Ishikawa (cell line): ENCODE data around the gene RGS2.

ENCODE experiments used
- CEBPB ChIP-seq: IDR thresholded peaks from 2 replicates; pipeline ENCODE4 v1.6.1; 2012
- CREB1 ChIP-seq: IDR thresholded peaks from 2 replicates; pipeline ENCODE4 v1.6.1; 2012; ENCODE audit warnings: low read depth
- EGR1 ChIP-seq: IDR thresholded peaks from 2 replicates; pipeline ENCODE4 v1.6.1; 2012
- EP300 ChIP-seq: IDR thresholded peaks from 2 replicates; pipeline ENCODE4 v1.6.1; 2012; ENCODE audit warnings: borderline replicate concordance
- FOXM1 ChIP-seq: IDR thresholded peaks from 2 replicates; pipeline ENCODE4 v1.6.1; 2012; ENCODE audit warnings: low read depth, borderline replicate concordance
- MAX ChIP-seq: IDR thresholded peaks from 2 replicates; pipeline ENCODE4 v1.6.1; 2012
- NFIC ChIP-seq: IDR thresholded peaks from 2 replicates; pipeline ENCODE4 v1.6.1; 2012
- RAD21 ChIP-seq: IDR thresholded peaks from 2 replicates; pipeline ENCODE4 v1.6.1; 2012; ENCODE audit warnings: low read depth
- REST ChIP-seq: IDR thresholded peaks from 2 replicates; pipeline ENCODE4 v1.6.1; 2012; ENCODE audit warnings: low read depth, mild to moderate bottlenecking
- TAF1 ChIP-seq: IDR thresholded peaks from 2 replicates; pipeline ENCODE4 v1.6.1; 2012; ENCODE audit warnings: low read depth, mild to moderate bottlenecking
- TCF12 ChIP-seq: IDR thresholded peaks from 2 replicates; pipeline ENCODE4 v1.6.1; 2012; ENCODE audit warnings: low read depth
- TEAD4 ChIP-seq: IDR thresholded peaks from 2 replicates; pipeline ENCODE4 v1.6.1; 2012
- USF1 ChIP-seq: IDR thresholded peaks from 2 replicates; pipeline ENCODE4 v1.6.1; 2012
- YY1 ChIP-seq: IDR thresholded peaks from 2 replicates; pipeline ENCODE4 v1.6.1; 2012; ENCODE audit warnings: low read depth
- ZBTB7A ChIP-seq: IDR thresholded peaks from 2 replicates; pipeline ENCODE4 v1.6.1; 2012; ENCODE audit warnings: low read depth

Gene RGS2

GRCh38 chr1:192809307-192810252 lies 741 bp downstream of the RGS2 start:
- TF ChIP-seq CEBPB (no peak), TAF1 (no peak), ZBTB7A (no peak), MAX (no peak), TEAD4 (no peak), TCF12 (no peak), RAD21 (no peak), YY1 (no peak), USF1 (no peak), FOXM1 (no peak), REST (no peak), CREB1 (no peak)

- TF ChIP-seq CEBPB (no peak), FOXM1 (no peak), NFIC (no peak), USF1 (no peak), MAX (no peak), CREB1 (no peak), TCF12 (no peak), EGR1 (no peak), ZBTB7A (no peak), RAD21 (no peak), YY1 (no peak), TAF1 (no peak), EP300 (no peak), TEAD4 (no peak), REST (no peak)
These were observed 1.5 kb downstream of the RGS2 start for GRCh38 chr1:192810253-192810880.

- TF ChIP-seq RAD21 (no peak), TAF1 (no peak), NFIC (no peak), YY1 (no peak), TEAD4 (no peak), REST (no peak), EGR1 (no peak), USF1 (no peak), EP300 (no peak), MAX (no peak), ZBTB7A (no peak), CREB1 (no peak), TCF12 (no peak), FOXM1 (no peak), CEBPB (no peak)
These were observed 2.2 kb downstream of the RGS2 start for GRCh38 chr1:192811006-192811405.
